ENCODE data around the gene UBE2E1.

The UBE2E1 gene

DNA sequence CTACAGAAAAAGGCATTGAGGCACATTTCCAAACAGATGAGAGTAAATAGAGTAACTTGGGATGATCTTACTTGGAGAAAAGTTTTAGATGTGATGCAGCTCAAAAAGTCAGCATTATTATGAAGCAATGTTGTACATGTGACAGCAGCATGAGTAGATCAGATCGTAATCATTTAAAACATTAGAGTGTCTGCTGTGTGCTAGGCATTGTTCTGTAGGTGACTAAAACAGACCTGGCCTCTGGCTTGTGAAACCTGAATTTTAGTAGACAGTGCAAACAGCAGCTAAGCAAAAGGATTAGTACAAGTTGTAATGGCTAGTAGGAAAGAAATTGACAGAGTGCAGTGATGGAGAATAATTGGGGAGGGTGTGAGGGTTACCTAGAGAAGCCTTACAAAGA is 15.1 kb downstream of the UBE2E1 start:
- no peak for DNase-seq (ENCODE audit: low read depth in 2 of 2)

DNA sequence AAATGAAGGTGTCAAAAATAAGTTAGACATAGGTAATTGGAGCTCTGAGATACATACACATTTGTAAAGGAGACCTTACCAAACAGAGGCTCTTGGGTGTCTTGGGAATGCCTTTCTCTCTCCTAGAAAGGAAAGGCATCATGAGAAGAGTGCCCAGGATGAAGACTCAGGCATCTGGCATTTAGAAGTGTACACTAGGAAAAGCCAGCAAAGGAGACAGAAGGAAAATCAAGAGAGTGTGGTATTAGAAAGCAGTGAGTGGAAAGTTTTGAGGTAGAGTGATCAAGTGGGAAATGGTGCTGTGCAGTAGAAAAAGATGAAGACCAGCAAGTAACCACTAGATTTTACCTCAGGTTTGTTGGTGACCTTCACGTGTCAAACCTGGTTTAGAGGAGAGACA is 16.1 kb downstream of the UBE2E1 start:
- DNase-seq (ENCODE audit: low read depth in 2 of 2), result no peak

GRCh38 chr3:23822559-23822958 is 16.8 kb downstream of the UBE2E1 start:
- no peak for DNase-seq (ENCODE audit: low read depth in 2 of 2)

DNA sequence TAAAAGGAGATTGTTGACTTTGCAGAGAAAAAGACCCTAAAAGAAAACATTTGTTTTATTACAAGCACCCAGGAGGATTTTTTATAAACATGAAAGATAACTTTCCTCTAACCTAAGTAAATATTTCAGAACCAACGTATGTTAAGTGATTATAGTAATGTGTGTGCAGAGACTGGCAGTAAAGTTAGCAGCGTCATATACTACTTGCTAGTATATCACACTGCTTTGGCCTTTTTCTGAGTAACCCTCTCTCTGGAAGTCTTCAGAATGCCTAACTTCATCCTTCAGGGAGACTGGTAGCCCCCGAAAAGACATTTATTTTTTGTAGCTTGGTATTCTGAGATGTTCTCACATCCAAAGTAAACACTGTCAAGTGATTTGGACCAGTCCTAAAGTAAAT is 17.9 kb downstream of the UBE2E1 start:
- DNase-seq (ENCODE audit: low read depth in 2 of 2), result no peak

DNA sequence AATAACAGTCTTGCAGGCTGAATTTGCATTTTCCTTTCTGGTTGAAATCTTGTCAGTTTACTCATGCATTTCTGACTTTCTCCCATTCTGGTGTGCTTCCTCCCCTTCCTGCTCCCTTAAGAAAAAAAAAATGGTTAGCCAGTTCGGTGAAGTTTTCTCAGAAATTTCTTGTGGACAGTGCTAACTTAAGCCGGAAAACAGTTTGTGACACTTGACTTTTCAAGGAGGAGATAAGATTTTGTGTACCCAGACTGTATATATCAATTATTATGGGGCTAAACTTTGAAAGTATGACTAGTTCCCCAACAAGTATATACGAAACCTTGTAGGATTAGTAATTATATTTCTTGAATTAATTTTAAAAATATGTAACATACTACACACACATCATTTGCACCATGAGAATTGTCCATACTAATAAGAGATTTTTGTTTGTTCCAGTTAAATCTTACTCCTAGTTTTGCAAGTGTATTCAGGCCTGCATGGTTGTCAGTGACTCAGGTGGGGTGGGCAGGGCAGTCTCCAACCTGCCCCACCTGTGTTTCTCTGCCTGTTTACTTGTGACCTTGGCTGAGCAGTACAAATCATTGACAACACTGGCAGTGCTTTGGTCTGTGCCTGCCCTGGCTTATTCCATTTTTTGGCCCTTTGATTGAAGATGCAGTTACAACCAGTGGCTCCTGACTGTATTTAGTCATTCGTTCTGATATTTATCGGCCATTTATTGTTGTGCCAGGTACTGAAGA is 19.1 kb downstream of the UBE2E1 start:
- no peak for DNase-seq (ENCODE audit: low read depth in 2 of 2)

DNA sequence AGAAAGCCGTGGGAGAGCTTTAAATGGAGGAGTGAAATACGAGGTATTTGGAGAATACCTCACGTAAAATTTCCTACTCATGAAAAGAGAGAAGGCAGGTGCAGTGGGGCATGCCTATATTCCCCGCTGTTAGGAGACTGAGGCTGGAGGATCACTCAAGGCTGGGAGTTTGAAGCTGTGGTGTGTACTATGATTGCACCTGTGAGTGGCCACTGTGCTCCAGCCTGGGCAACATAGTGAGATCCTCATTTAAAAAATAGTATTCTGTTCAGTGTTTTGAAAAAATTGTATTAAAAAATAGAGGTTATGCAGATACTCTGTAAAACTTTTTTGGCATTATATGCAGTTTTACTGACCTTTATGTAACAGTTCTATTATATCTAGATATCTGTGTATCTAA is 20.0 kb downstream of the UBE2E1 start:
- DNase-seq (ENCODE audit: low read depth in 2 of 2), result no peak

DNA sequence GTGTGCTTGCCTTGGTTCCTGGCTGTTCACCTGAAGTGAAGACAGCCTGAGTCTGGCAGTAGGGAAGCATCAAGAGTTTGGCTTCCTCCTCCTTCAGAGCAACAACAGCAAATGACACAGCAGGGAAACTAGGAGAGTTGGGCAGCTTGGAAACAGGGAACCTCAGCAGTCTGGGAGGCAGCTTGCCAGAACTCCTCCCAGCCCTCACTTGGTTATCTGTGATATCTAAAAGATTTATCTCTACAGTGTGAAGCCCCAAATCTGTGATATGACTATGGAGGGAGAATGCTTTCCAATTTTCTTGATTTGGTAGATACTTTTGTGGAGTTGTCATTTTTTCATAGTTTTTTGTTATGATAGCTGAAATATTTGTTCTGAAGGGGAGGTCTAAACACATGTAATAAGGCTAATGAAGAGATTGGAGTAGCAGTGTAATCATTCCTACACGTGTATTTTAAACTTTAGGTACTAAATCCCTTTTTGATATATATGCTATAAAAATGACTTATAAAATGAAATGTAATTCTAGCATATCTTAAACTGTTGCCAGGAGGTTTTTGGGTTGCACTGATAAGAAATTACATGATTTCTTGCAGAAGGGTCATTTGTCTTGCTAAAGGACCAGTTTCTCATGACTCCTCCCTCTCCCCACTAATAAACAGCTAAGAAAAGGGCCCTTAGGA is 20.8 kb downstream of the UBE2E1 start:
- DNase-seq (ENCODE audit: low read depth in 2 of 2), result no peak

GRCh38 chr3:23829242-23829934 is 23.6 kb downstream of the UBE2E1 start:
- DNase-seq (ENCODE audit: low read depth in 2 of 2), result no peak

GRCh38 chr3:23830869-23831484 is 25.2 kb downstream of the UBE2E1 start:
- no peak for DNase-seq (ENCODE audit: low read depth in 2 of 2)

- DNase-seq (ENCODE audit: low read depth in 2 of 2), result no peak
These were observed 26.0 kb downstream of the UBE2E1 start for GRCh38 chr3:23831517-23832394.

DNA sequence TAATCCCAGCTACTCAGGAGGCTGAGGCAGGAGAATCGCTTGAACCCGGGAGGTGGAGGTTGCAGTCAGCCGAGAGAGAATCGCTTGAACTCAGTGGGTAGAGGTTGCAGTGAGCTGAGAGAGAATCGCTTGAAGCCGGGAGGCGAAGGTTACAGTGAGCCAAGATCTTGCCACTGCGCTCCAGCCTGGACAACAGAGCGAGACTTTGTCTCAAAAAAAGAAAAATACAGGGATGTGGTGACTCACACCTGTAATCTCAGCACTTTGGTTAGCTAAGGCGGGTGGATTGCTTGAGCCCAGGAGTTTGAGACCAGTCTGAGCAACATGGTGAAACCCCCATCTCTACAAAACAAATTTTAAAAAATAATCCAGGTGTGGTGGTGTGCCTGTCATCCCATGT is 26.8 kb downstream of the UBE2E1 start:
- DNase-seq (ENCODE audit: low read depth in 2 of 2), result no peak

- DNase-seq (ENCODE audit: low read depth in 2 of 2), result no peak
These were observed 28.5 kb downstream of the UBE2E1 start for GRCh38 chr3:23834082-23834870.

DNA sequence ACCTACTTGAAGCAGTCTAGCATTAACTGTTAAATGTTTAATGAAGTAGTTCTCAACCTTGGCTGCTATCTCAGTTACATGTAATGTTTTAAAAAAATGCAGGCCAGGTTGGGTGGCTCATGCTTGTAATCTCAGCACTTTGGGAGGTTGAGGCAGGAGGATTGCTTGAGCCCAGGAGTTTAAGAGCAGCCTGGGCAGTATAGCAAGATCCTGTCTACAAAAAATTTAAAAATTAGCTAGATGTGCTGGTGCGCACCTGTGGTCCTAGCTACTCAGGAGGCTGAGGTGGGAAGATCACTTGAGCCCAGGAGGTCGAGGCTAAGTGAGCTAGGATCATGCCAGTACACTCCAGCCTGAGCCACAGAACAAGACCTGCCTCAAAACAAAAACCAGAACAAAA is 29.3 kb downstream of the UBE2E1 start:
- DNase-seq (ENCODE audit: low read depth in 2 of 2), result no peak

DNA sequence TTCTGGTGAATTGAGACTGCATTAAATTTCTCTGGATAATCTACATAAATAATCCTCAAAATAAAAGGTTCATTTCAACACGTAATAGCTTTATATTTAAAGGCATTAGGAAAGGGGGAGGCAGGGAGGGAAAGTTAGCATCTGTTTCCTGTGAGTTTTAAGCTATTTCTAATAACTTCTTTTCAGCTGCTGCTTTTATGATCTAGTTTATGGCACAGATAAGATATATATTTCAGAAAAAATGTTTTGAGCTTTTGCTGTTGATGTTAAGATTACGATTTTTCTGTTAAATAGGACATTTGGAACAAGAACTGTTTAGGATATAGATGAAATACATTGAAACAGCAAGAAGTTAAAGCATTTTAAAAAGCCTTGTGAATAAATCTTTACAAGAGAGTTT is 30.0 kb downstream of the UBE2E1 start:
- no peak for DNase-seq (ENCODE audit: low read depth in 2 of 2)

- DNase-seq (ENCODE audit: low read depth in 2 of 2), result no peak
These were observed 30.9 kb downstream of the UBE2E1 start for GRCh38 chr3:23836536-23837230.

GRCh38 chr3:23837286-23837685 is 31.5 kb downstream of the UBE2E1 start:
- DNase-seq (ENCODE audit: low read depth in 2 of 2), result no peak

- no peak for DNase-seq (ENCODE audit: low read depth in 2 of 2)
These were observed 31.9 kb downstream of the UBE2E1 start for GRCh38 chr3:23837691-23838090.

DNA sequence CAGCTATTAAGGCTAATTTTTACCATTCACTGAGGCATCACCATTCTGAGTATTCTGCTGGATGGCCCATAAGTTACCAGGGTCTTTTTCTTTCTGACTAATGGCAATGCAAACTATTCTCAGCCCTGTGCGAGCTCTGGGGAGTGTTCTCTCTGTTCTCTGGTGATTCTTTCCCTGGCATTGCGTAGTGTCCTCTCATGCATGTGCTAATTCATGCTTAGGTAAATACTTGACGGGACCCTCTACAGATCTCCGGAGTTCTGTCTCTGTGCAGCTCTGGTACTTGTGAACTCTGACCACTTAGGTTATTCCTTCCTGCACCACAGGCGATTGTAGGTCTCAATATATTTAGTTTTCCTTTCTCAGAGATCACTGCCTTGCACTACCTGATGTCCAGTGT is 34.8 kb downstream of the UBE2E1 start:
- no peak for DNase-seq (ENCODE audit: low read depth in 2 of 2)

DNA sequence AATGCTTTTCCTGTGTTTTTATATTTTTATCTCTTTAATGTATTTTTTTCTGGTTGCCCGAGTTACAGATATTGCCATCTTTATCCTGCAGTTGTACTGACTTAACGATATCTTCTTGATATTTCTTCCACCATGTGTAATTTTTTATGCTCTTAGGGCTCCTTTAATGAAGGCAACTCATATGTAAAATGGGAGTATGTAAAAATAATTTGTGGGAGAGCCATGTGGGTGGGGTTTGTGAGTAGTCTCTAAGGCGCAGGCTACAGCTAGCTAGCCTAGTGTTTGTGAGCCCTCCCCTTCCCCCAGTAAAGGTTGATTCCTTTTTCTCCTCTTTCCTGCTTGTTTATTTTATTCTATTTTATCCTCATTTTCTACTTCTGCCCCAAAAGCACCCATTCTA is 38.1 kb downstream of the UBE2E1 start:
- DNase-seq (ENCODE audit: low read depth in 2 of 2), result no peak

Measured in stimulated activated CD8-positive, alpha-beta memory T cell treated with anti-CD3 and anti-CD28 coated beads, Interleukin-2, amount 100 ng/mL, for 48 hours (primary cell).